GM18909 (cell line): Measurements from ENCODE around the gene TM4SF1.
"Not testable (repeated sequence)": the region's sequence is repeated elsewhere in the genome, so short reads cannot be mapped to it uniquely, and the experiment has no call there.

Source experiments
- ATAC-seq: cut with Tn5 transposase; IDR thresholded peaks from one replicate; pipeline ENCODE4 v1.9.1; 2021; ENCODE audit warnings: mild to moderate bottlenecking; ENCODE audit not compliant: unreplicated experiment, poor library complexity

TM4SF1 gene

GRCh38 chr3:149395107-149396089, 17.9 kb upstream of the TM4SF1 start:
- no peak for ATAC-seq

- peak; percentile 89 for ATAC-seq
Measured at GRCh38 chr3:149393345-149394160, 16.1 kb upstream of the TM4SF1 start.

GRCh38 chr3:149391960-149392359, 14.5 kb upstream of the TM4SF1 start:
- no peak for ATAC-seq

- ATAC-seq, result no peak
Measured at GRCh38 chr3:149390772-149391212, 13.3 kb upstream of the TM4SF1 start.

GRCh38 chr3:149390294-149390693, 12.8 kb upstream of the TM4SF1 start:
- no peak for ATAC-seq

GRCh38 chr3:149388531-149389417, 11.3 kb upstream of the TM4SF1 start:
- no peak for ATAC-seq

GRCh38 chr3:149388001-149388440, 10.6 kb upstream of the TM4SF1 start:
- no peak for ATAC-seq

- ATAC-seq, result no peak
Measured at GRCh38 chr3:149386299-149386606, 8.8 kb upstream of the TM4SF1 start.

GRCh38 chr3:149385617-149386298, 8.3 kb upstream of the TM4SF1 start:
- no peak for ATAC-seq

GRCh38 chr3:149384911-149385321, 7.5 kb upstream of the TM4SF1 start:
- no peak for ATAC-seq

GRCh38 chr3:149384167-149384566, 6.7 kb upstream of the TM4SF1 start:
- ATAC-seq, result no peak

GRCh38 chr3:149383703-149384102, 6.3 kb upstream of the TM4SF1 start:
- ATAC-seq, result no peak

GRCh38 chr3:149382518-149382917, 5.1 kb upstream of the TM4SF1 start:
- ATAC-seq, result no peak

GRCh38 chr3:149382101-149382467, 4.6 kb upstream of the TM4SF1 start:
- ATAC-seq, result no peak

- ATAC-seq, result no peak
Measured at GRCh38 chr3:149381173-149382100, 4.0 kb upstream of the TM4SF1 start.

GRCh38 chr3:149380220-149380619, 2.8 kb upstream of the TM4SF1 start:
- not testable (repeated sequence) for ATAC-seq

GRCh38 chr3:149378478-149379309, 1.2 kb upstream of the TM4SF1 start:
- ATAC-seq, result no peak
